NOMO-1 (cell line): ENCODE data around the gene CACNG4.

Experiments
- DNase-seq, 2 experiments: peaks; one replicate each; lab custom pipeline; 2025; ENCODE audit not compliant: unreplicated experiment in 2 of 2; lab: John Stamatoyannopoulos, UW

Gene CACNG4

DNA sequence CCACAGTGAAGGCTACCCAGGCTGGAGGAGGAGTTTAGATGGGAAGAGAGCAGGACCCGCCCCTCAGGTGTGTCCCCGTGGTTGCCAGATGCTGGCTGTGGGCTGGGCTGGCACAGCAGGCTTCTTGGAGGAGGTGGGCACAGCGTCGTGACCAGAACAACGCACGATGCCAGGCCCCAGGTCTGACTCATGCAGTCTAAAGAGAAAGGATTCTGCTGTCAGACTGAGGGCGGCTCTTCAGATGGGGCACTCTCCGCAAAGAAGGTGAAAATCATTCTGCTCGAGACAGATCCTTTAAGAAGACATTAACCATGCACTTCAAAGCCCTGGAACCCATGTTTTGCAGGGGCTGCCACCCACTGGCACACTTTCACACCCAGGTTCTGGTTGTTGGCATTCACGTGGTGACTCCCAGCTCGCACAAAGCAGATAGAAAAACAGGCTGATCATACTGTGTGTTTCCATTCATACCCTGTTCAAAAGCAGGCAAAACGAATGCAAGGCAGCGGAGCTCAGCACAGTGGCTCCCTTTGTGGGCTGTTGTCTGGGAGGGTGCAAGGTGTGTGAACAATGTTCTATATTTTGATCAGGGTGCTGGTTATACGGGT, 19.0 kb downstream of the CACNG4 start:
- no peak for DNase-seq

DNA sequence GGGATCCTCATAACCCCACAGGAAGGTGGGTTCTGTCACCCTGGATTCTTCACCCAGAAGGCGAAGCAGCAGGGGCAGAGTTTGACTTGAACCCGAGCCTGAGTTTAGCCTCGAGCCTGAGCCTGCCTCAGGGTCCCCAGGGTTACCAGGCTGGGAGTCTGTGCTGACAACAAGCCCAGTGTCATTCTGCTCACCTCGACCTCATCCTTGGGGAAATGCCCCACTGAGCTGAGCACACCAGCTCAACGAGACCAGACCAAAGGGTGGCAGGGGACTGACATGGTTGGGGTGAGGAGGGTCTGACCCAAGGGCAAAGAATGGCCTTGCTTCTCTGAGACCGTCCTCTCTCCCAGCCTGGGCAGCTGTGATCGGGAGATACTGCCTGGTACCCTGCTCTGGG, 20.2 kb downstream of the CACNG4 start:
- no peak for DNase-seq

DNA sequence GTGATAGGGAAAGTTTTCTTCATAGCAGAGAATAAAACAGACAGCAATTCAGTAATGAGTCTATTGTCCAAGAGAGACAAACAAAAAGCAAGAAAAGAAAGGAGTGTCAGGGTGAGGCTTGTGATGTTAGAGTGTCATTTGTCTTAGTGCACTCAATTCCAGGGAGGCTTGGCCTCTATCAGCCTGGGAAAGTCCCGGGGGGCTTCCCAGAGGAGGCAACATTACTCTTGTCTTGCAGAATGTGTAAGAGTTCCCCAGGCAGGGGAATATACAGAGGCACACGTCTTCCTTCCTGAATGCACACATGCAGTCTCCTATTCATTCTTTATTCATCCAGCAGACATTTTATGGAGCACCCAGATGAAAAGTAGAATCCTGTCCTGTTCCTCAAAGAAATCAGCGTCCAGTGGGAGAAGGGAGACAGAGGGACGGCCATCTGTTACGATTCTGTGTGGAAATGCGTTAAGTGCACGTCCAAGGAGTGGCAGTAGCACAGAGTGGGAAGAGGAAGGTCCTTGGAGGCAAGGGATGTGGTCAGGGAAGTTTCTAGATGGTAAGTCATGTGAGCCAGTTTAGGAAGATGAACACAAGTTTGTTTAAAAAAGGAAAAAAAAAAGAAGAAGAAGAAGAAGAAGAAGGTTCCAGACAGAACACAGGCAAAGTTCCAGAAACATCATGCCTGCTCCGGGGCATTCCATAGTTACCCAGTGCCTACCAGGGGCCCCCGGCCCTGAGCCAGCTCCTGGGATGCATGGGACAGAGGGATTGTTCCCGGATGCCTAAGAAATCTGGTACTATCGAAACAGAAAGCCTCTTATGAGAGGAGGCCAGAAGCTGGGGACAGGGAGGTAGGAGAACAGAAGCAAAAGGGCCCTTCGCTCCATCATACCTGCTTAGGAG, 21.1 kb downstream of the CACNG4 start:
- no peak for DNase-seq

DNA sequence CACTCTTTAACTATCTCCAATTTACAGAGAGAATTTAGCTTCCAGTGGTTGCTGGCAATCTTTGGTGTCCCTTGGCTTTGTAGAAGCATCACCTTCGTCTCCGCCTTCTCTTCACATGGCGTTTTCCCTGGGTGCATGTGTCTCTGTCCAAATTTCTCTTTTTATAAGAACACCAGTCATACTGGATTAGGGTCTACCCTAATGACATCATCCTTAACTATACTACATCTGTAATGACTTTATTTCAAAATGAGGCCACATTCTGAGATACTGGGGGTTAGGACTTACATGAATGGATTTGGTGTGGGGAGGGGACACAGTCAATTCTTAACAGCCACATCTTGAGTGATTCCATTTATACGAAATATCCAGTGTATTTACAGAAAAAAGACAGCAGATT, 22.2 kb downstream of the CACNG4 start:
- DNase-seq: no peak

DNA sequence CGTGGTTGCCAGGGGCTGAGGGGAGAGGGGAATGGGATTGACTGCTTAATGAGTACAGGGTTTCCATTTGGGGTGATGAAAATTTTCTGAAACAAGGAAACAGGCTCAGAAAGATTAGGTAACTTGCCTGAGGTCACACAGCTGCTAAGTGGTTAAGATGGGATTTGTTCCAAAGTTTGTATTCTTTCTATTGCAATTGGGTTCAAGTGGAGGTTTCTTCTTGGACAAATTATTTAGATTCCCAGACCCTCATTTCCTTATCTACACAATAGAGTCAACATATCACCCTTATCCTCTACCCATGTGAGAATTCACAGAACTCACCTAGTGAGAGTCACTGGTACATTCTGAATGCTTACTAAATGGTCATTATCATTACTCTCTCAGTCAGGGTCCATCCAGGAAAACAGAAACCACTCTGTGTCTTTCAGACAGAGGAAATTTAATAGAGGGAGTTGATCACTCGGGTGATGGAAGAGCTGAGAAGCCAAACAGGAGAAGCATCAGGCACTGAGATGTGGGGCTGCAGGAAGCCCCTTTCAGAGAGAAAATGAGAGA, 22.6 kb downstream of the CACNG4 start:
- no peak for DNase-seq

DNA sequence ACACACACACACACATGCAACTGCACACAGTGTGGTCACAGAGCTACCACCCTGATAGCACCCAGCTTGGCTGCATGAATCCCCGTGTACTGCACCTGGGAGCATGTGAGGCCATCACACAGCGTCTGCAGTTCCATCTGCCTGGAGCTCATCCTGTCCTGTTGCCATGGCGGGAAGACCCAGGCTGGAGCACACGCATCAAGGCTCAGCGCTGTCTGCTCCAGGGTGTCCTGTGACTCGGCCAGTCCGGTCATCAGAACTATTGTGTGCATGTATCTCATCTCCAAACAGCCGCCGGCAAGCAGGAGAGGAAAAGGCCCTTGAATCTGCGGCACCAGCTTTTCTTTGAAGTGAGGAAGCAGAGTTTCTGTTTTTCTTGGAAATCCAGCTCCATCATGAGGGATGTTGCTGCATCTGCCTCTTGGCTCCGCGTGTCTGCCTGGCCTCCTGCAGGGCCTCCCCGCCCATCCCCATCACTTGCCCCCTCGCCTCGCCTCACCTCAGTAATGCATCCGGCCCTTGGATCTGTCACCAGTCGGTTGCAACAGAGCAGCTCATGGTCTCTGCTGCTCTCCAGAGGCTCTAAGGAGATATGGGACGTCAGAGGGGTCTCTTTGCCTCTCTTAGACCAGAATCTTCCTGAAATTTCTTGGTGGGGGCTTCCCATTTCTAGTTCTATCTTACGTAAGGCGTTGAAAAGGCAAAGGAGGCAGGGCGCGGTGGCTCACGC, 23.7 kb downstream of the CACNG4 start:
- DNase-seq: no peak

DNA sequence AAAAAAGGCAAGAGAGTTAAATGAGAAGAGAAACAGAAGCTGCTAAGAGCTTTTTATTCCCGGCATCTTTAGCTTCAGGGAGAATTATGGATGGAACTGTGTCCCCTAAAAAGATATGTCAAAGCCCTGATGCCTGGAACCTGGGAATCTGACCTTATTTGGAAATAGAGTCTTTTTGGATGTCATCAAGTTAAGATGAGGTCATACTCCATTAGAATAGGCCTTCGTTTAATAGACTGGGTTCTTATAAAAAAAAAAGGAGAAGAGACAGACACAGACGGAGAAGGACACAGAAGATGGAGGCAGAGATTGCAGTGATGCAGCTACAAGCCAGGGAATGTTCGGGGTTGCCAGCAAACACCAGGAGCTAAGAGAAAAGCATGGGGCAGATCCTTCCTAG, 24.6 kb downstream of the CACNG4 start:
- DNase-seq: no peak

DNA sequence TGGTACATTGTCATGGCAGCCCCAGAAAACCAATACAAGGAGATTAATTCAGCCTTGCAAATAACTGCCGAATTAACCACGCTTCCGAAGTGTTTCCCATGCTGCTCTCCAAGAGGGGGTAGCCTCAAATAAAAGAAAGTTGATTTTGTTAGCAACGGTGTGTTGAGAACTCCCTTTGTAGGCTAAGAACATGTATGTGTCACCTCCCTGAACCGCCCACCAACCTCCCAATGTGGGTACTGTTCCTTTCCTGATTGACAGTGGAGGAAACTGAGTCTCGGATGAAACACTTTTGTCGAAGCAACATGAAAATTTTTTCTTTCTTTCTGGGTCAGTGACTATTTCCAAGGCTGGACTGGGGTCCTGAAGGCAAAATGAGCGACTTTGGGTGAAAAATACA, 25.1 kb downstream of the CACNG4 start:
- no peak for DNase-seq

DNA sequence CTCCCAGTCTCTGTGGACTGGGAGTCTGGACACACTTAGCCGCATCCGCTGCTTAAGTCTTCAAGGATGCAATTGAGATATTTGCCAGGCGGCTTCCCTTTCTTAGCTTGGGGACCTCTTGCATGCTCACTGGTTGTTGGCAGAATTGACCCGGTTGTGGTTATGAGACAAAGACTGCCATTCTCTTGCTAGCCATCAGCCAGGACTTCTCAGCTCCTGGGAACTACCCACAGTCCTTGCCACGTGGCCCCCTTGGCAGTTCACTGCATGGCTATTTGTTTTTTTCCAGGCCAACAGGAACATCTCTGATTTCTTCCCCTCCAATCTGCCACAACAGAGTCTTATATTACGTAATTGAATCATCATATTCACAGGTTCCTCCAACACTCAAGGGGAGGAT, 25.5 kb downstream of the CACNG4 start:
- DNase-seq: no peak

DNA sequence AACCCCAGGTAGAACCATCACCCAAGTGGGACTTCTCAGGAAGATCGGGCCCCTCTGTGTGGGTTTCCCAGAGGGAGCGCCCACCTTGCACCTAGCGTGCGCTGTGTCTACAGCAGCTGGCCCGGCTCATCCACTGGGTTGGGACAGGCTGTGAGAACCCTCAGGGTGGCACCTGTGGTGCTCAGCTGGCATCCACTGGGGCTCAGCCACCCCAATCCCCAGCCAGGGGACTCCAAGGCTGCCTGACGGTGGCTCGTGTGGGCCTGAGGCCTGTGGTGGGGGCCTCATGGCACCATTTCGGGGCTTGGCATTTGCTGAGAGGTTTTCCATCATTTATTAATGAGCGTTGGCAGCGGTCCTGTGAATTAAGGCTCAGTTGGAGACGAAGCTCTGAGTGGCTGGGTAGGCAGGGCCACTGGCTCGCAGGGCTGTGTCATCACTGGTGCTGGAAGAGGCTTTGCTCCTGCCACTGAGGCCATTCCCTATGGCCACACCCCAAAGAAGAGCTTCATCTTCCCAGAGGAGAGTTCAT, 28.5 kb downstream of the CACNG4 start:
- no peak for DNase-seq

DNA sequence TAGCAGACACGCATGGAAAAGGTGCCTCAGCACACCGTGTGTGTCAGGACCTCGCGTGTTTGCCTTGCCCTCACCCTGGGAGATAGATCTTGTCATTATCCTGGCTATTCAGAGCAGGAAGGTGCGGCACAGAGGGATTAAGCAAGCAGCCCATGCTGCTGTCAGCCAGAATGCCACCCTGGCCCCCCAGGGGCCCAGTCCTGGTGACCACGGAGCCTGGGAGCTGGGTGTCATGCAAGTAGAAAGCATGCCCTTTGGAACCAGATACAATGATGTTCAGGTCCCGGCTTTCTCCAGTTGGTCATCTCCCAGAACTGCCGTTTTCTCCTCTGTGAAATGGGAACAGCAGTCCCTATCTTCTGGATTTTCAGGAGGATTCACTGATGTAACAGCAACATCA, 29.9 kb downstream of the CACNG4 start:
- DNase-seq: no peak

DNA sequence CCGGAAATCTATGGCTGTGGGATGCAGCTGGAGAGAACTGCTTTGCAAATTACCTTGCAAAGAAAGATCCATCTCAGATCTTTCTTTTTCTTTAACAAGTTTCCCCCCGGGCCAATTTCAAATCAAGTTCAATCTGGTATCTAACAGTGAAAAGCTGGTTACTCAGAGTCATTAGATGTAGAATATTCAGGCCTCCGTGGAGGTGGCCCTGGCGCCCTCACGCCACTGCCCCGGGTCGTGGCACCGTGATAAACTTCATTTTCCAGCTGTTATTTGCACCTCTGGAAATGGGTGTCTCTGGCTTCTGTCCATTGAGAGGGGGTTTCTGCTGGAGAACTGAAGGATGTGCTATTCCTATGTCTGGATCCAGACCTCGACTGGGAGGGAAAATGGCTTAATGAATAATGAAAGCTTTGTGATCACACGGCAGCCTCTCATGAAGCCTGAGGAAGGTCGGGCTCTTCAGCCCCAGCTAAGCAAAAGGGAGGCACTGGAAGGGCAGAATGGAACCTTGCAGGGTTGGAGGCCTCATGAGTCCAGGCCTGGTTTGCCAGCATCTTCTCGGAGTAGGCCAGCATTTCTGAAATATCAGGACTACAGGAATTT, 30.5 kb downstream of the CACNG4 start:
- DNase-seq: no peak

DNA sequence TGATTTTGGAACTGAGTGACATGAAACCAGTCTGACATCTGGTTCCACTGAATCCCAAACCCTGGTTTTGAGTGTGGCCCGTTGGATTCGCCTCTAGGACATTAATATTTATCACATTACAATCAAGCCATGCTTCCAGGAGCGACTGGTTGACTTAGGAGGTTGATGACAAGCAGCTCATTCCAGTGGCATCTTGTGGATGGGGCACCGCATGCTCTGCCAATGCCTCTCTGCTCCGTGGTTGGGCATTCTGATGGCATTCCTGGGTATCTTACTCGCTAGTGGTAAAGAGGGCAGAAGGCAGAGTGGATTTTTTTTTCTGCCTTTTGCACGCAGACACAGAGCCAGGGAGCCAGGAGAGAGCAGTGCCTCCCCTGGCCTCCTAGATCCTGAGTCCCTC, 31.4 kb downstream of the CACNG4 start:
- no peak for DNase-seq

DNA sequence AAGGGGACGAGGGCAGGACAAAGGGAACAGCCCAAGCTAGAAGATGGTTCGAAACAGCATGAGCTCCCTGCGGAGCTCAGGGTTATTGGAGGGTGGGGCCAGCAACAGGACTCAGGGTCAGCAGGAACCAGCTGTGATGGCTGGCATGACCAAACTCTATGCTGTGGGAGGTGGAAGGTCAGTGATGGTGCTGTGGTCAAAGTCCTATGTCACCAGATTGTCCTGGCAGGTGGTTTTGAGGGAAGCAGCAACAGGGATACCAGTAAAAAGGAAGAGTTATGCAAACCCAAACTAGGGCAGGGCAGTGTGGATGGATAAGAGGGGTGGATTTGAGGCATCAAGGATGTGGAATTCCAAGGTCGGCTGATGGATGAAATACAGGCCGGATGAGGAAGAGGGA, 32.4 kb downstream of the CACNG4 start:
- DNase-seq: no peak

DNA sequence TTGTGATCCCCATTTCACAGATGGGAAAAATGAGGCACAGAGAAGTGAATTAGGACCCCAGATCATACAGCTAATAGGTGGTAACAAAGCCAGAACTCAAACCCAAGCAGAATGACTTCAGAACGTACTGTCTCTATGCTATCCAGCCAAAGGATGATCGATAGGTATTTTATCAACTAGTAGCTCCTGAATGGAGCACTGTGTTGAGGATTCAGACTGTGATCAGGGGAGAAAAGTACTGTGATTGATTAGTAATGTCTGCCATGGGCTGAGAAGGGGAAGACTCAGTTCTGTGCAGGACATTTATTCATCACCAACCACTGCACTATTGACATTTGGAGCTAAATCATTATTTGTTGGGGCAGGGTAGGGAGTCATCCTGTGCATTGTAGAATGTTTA, 38.7 kb downstream of the CACNG4 start:
- DNase-seq: no peak

DNA sequence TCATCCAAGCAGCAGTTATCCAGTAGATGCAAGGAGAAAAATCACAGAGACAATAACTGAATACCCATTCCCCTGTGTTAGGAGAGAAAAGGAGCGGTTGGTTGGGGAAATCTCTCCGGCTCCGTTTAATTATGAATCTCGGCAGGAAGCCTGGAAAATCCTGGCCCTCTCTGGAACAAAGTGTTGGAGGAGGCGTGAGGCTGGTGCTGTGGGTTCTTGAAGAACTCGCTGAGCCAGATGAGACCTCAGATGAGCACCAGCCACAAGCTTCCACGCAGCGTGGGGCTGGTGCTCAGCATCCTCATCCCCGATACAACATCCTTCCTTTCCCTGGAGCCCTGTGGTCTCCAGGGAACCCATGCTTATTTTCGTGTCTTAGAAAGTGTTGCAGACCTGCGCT, 39.7 kb downstream of the CACNG4 start:
- DNase-seq: no peak

DNA sequence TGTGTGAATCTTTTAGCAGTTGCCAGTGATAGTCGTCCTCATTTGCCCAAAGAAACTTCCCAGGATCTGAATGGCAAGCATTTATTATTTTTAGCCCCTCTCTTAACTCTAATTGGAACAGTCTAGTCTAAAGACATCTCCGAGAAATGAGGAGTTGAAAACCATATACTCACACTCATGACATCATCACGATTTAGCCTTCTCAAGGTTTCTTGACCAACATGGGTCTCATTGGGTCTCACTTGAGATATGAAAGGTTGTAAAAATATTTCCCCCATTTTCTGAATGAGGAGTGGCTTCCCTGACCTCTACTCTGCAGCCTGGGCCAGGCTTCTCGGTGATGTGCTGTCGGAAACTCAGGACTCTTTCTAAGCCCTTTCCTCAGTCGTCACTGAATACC, 42.8 kb downstream of the CACNG4 start:
- DNase-seq: no peak

DNA sequence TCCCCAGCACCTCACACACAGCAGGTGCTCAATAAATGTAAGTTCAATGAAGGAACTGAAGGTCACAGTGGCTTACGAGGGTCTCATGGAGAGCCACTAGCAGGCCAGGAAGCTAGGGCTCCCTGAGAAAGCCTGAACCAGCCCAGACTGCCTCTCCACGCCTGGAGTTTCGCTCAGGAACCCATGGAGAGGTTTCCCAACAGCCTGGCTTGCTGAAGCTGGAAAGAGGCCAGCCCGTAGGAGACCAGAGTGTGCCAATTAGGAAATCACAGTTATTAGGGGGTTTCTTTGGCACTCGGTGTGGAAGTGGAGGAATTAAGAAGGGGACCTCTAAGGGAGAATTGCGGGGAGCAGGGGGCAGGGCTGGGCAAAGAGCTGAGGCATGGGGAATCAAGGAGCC, 43.6 kb downstream of the CACNG4 start:
- no peak for DNase-seq

DNA sequence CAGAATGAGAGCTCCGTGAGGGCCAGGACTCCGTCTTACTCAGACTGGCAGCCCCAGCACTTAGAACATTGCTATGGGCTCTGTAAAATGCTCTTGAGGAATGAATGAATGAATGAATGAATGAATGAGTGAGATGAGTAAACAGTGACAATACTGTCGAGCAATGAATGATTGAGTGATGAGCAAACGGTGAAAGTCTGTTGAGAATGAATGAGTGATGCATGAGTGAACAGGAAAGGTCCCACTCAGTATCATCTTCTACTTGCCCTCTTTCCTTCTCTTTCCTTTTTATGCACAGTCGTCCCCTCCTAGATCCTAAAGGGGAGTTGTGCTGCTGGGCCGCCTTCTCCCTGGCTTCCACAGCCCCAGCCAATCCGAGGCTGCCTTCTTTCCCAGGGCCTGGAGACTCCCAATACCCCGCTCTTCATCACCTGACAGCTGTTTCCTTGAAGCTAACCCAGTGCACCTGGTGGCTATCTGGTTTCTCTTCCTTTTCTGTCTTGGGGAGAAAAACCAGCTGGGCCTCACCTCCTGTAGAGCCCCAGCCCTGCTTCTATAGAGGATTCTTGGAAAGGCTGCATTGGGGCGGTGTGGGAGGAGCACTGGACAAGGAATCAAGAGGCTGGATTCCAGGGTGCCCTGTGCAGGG, 47.1 kb downstream of the CACNG4 start:
- DNase-seq: no peak

DNA sequence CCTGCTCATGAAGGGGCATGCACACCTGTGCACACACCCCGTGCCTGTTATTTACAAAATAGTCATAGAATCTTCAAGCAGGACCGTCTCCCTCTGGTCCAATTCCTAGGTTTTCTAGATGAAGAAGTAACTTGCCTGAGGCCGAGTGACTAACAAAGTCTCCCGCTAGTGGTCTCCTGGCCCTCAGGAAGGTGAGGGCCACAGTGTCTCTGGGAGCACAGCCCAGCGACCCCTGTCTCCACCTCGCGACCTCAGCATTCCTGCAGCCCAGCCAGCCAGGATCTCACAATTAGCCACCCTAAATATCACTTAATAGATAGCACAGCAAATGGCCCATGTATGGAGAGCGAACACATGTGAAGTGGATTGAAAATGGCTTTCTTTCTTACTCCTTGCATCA, 49.4 kb downstream of the CACNG4 start:
- no peak for DNase-seq
